ENCODE results near the gene PTCD2.
"Not testable (repeated sequence)": the region's sequence is repeated elsewhere in the genome, so short reads cannot be mapped to it uniquely, and the experiment has no call there.

The PTCD2 gene

GRCh38 chr5:72402959-72403628, 82.9 kb downstream of the PTCD2 start:
- Histone ChIP-seq H3K27ac (no peak overlapping the region), H3K4me3 (no peak overlapping the region), H3K36me3 (no peaks in the 10 kb centered on the region), H3K9me3 (peaks cover 53% of the 10 kb centered on the region), H3K27me3 (no peaks in the 10 kb centered on the region), H3K4me2 (no peak overlapping the region), H3K4me1 (no peaks in the 10 kb centered on the region), H4K20me1 (no peaks in the 10 kb centered on the region), H3K9ac (no peak overlapping the region)
- no peak for TF ChIP-seq Cebpa-rat (IDR thresholded peaks at IDR 0.05)

GRCh38 chr5:72404771-72405170, 84.6 kb downstream of the PTCD2 start:
- H3K27ac ChIP-seq, H3K27me3 ChIP-seq, H3K4me3 ChIP-seq, H3K9ac ChIP-seq, H4K20me1 ChIP-seq, H3K4me2 ChIP-seq, H3K4me1 ChIP-seq, H3K36me3 ChIP-seq: not testable (repeated sequence)
- H3K9me3 ChIP-seq = peaks cover 52% of the 10 kb centered on the region

GRCh38 chr5:72407078-72407477, 86.9 kb downstream of the PTCD2 start:
- H4K20me1 ChIP-seq = no peaks in the 10 kb centered on the region
- no peaks in the 10 kb centered on the region for H3K4me1 ChIP-seq
- H3K36me3 ChIP-seq = no peaks in the 10 kb centered on the region
- no peak overlapping the region for H3K4me3 ChIP-seq
- no peak overlapping the region for H3K4me2 ChIP-seq
- peaks cover 29% of the 10 kb centered on the region for H3K9me3 ChIP-seq
- no peaks in the 10 kb centered on the region for H3K27me3 ChIP-seq
- TF ChIP-seq Cebpa-rat (IDR thresholded peaks at IDR 0.05) = no peak
- H3K9ac ChIP-seq = no peak overlapping the region
- H3K27ac ChIP-seq = no peak overlapping the region

- H3K27me3 ChIP-seq = no peaks in the 10 kb centered on the region
- H3K4me1 ChIP-seq = no peaks in the 10 kb centered on the region
- no peaks in the 10 kb centered on the region for H4K20me1 ChIP-seq
- no peak for TF ChIP-seq Cebpa-rat (IDR thresholded peaks at IDR 0.05)
- no peak overlapping the region for H3K4me2 ChIP-seq
- H3K36me3 ChIP-seq = no peaks in the 10 kb centered on the region
- no peak overlapping the region for H3K27ac ChIP-seq
- no peak overlapping the region for H3K4me3 ChIP-seq
- H3K9me3 ChIP-seq = peaks cover 24% of the 10 kb centered on the region
- H3K9ac ChIP-seq = no peak overlapping the region
Observed at GRCh38 chr5:72407541-72407940, 87.4 kb downstream of the PTCD2 start.

GRCh38 chr5:72408127-72408526, 88.0 kb downstream of the PTCD2 start:
- H3K9ac ChIP-seq = no peak overlapping the region
- peaks cover 18% of the 10 kb centered on the region for H3K9me3 ChIP-seq
- H3K36me3 ChIP-seq = no peaks in the 10 kb centered on the region
- no peak overlapping the region for H3K4me3 ChIP-seq
- H3K4me2 ChIP-seq = no peak overlapping the region
- no peak for TF ChIP-seq Cebpa-rat (IDR thresholded peaks at IDR 0.05)
- H4K20me1 ChIP-seq = no peaks in the 10 kb centered on the region
- no peaks in the 10 kb centered on the region for H3K4me1 ChIP-seq
- no peak overlapping the region for H3K27ac ChIP-seq
- H3K27me3 ChIP-seq = no peaks in the 10 kb centered on the region

GRCh38 chr5:72408603-72409002, 88.4 kb downstream of the PTCD2 start:
- H3K4me2 ChIP-seq = no peak overlapping the region
- H4K20me1 ChIP-seq = no peaks in the 10 kb centered on the region
- no peaks in the 10 kb centered on the region for H3K27me3 ChIP-seq
- H3K4me1 ChIP-seq = no peaks in the 10 kb centered on the region
- no peak overlapping the region for H3K9ac ChIP-seq
- no peak overlapping the region for H3K4me3 ChIP-seq
- no peak overlapping the region for H3K27ac ChIP-seq
- no peaks in the 10 kb centered on the region for H3K36me3 ChIP-seq
- TF ChIP-seq Cebpa-rat (IDR thresholded peaks at IDR 0.05) = no peak
- H3K9me3 ChIP-seq = peaks cover 15% of the 10 kb centered on the region

GRCh38 chr5:72410688-72411295, 90.6 kb downstream of the PTCD2 start:
- no peak for TF ChIP-seq Cebpa-rat (IDR thresholded peaks at IDR 0.05)
- no peaks in the 10 kb centered on the region for H4K20me1 ChIP-seq
- H3K36me3 ChIP-seq = no peaks in the 10 kb centered on the region
- H3K4me1 ChIP-seq = no peaks in the 10 kb centered on the region
- no peak overlapping the region for H3K27ac ChIP-seq
- H3K9ac ChIP-seq = no peak overlapping the region
- no peak overlapping the region for H3K4me2 ChIP-seq
- no peaks in the 10 kb centered on the region for H3K27me3 ChIP-seq
- no peaks in the 10 kb centered on the region for H3K9me3 ChIP-seq
- no peak overlapping the region for H3K4me3 ChIP-seq

- H3K4me1 ChIP-seq = no peaks in the 10 kb centered on the region
- no peaks in the 10 kb centered on the region for H4K20me1 ChIP-seq
- H3K9ac ChIP-seq = no peak overlapping the region
- peaks cover 4% of the 10 kb centered on the region for H3K9me3 ChIP-seq
- no peak overlapping the region for H3K4me2 ChIP-seq
- no peak for TF ChIP-seq Cebpa-rat (IDR thresholded peaks at IDR 0.05)
- no peaks in the 10 kb centered on the region for H3K36me3 ChIP-seq
- no peaks in the 10 kb centered on the region for H3K27me3 ChIP-seq
- no peak overlapping the region for H3K27ac ChIP-seq
- no peak overlapping the region for H3K4me3 ChIP-seq
Observed at GRCh38 chr5:72412283-72413055, 92.3 kb downstream of the PTCD2 start.

- Histone ChIP-seq H3K27me3 (no peaks in the 10 kb centered on the region), H3K27ac (no peak overlapping the region), H3K9ac (no peak overlapping the region), H3K4me1 (no peaks in the 10 kb centered on the region), H3K9me3 (peaks cover 14% of the 10 kb centered on the region), H3K4me3 (no peak overlapping the region), H3K36me3 (no peaks in the 10 kb centered on the region), H3K4me2 (no peak overlapping the region), H4K20me1 (no peaks in the 10 kb centered on the region)
- TF ChIP-seq Cebpa-rat (IDR thresholded peaks at IDR 0.05) = no peak
Observed at GRCh38 chr5:72415616-72416325, 95.6 kb downstream of the PTCD2 start.

Measured in BLaER1 (cell line).